Measurements from ENCODE around the gene EVA1B. TPM values are rescaled to one million over a fixed set of nuclear protein-coding genes. Genes with fewer than 3 reads are reported as not detected.
A peak's percentile ranks its signal among the peaks of the same experiment; 100 is the strongest.

Gene EVA1B
- total RNA-seq, 1 experiment from 2014 or later: 12.4 TPM

GRCh38 chr1:36365381-36365780 is 41.9 kb upstream of the EVA1B start:
- Histone ChIP-seq H3K9me2 (ENCODE audit: insufficient read depth) (no peaks in the 10 kb centered on the region), H3K9me3 (ENCODE audit: insufficient read depth, low read depth) (no peaks in the 10 kb centered on the region), H3K27me3 (ENCODE audit: insufficient read depth, low read depth) (no peaks in the 10 kb centered on the region), H4K20me1 (ENCODE audit: insufficient read depth) (peaks cover 18% of the 10 kb centered on the region), H3K4me2 (no peak overlapping the region), H3K4me1 (replicated peaks; ENCODE audit: insufficient read depth) (peaks cover 14% of the 10 kb centered on the region; the same call in 1 of the 2 replicates), H3K4me3 (no peak overlapping the region), H3K36me3 (ENCODE audit: low read depth) (peaks cover 20% of the 10 kb centered on the region; the same call in 1 of the 2 replicates), H3K79me2 (ENCODE audit: low read depth) (peaks cover 57% of the 10 kb centered on the region), H3F3A (ENCODE audit: insufficient read depth, low read depth) (peaks cover 36% of the 10 kb centered on the region), H2AFZ (no peak overlapping the region), H3K27ac (no peak overlapping the region)
- no peak for DNase-seq
- ChIA-PET CTCF (interaction anchor here (1.0 kb wide), 1 partner anchor 23 kb away, joined by 5 read pairs; no protein-coding TSS in a partner anchor), POLR2A (ENCODE audit: unreplicated experiment) (no interaction called here)
- TF ChIP-seq EZH2 (IDR thresholded peaks at IDR 0.05; ENCODE audit: low read depth): no peak
- no peak for TF ChIP-seq CTCF (conservative IDR thresholded peaks at IDR 0.05)
- no TSS peak for BruUV-seq (replicated peaks)
- intact Hi-C loops (cut with micrococcal nuclease; ENCODE audit: unreplicated experiment): no loop called here

GRCh38 chr1:36359911-36360550 is 36.6 kb upstream of the EVA1B start:
- H3K9me2 ChIP-seq (ENCODE audit: insufficient read depth): no peaks in the 10 kb centered on the region
- no peak overlapping the region for H3K4me2 ChIP-seq
- peaks cover 20% of the 10 kb centered on the region; the same call in 1 of the 2 replicates for H3K36me3 ChIP-seq (ENCODE audit: low read depth)
- no TSS peak for BruUV-seq (replicated peaks)
- H3K27ac ChIP-seq: peak overlapping the region; percentile 38
- intact Hi-C loops (cut with micrococcal nuclease; ENCODE audit: unreplicated experiment): loop anchor here (10.0 kb wide), 1 partner anchor 1335 kb away; the partner anchor contains the start of gene CDCA8
- no peak overlapping the region for H2AFZ ChIP-seq
- peaks cover 18% of the 10 kb centered on the region for H3K4me1 ChIP-seq (replicated peaks; ENCODE audit: insufficient read depth)
- ChIA-PET CTCF (interaction anchor here (0.6 to 1.4 kb wide), 3 partner anchors 8 to 17 kb away, joined by 3 to 5 read pairs (median 4); no protein-coding TSS in a partner anchor), POLR2A (ENCODE audit: unreplicated experiment) (no interaction called here)
- TF ChIP-seq CTCF (conservative IDR thresholded peaks at IDR 0.05) (no peak), EZH2 (IDR thresholded peaks at IDR 0.05; ENCODE audit: low read depth) (no peak)
- DNase-seq: peak; percentile 59 to 93
- H3K27me3 ChIP-seq (ENCODE audit: insufficient read depth, low read depth): no peaks in the 10 kb centered on the region
- no peaks in the 10 kb centered on the region for H3K9me3 ChIP-seq (ENCODE audit: insufficient read depth, low read depth)
- H4K20me1 ChIP-seq (ENCODE audit: insufficient read depth): peaks cover 6% of the 10 kb centered on the region
- H3K4me3 ChIP-seq: no peak overlapping the region
- H3F3A ChIP-seq (ENCODE audit: insufficient read depth, low read depth): peaks cover 34% of the 10 kb centered on the region
- peaks cover 22% of the 10 kb centered on the region for H3K79me2 ChIP-seq (ENCODE audit: low read depth)

- Histone ChIP-seq H3F3A (ENCODE audit: insufficient read depth, low read depth) (peaks cover 36% of the 10 kb centered on the region), H3K79me2 (ENCODE audit: low read depth) (peaks cover 21% of the 10 kb centered on the region; the same call in 1 of the 2 replicates), H3K4me1 (replicated peaks; ENCODE audit: insufficient read depth) (peaks cover 24% of the 10 kb centered on the region), H2AFZ (no peak overlapping the region), H3K9me3 (ENCODE audit: insufficient read depth, low read depth) (no peaks in the 10 kb centered on the region), H3K36me3 (ENCODE audit: low read depth) (peaks cover 20% of the 10 kb centered on the region; the same call in 1 of the 2 replicates), H3K27me3 (ENCODE audit: insufficient read depth, low read depth) (no peaks in the 10 kb centered on the region), H3K27ac (peak overlapping the region; percentile 38; the same call in 1 of the 2 replicates), H3K4me3 (no peak overlapping the region), H3K4me2 (no peak overlapping the region), H4K20me1 (ENCODE audit: insufficient read depth) (peaks cover 3% of the 10 kb centered on the region), H3K9me2 (ENCODE audit: insufficient read depth) (no peaks in the 10 kb centered on the region)
- TF ChIP-seq CTCF (conservative IDR thresholded peaks at IDR 0.05) (no peak), EZH2 (IDR thresholded peaks at IDR 0.05; ENCODE audit: low read depth) (no peak)
- no peak for DNase-seq
- ChIA-PET CTCF (interaction anchor here (0.6 kb wide), 1 partner anchor 16 kb away, joined by 3 read pairs; no protein-coding TSS in a partner anchor), POLR2A (ENCODE audit: unreplicated experiment) (no interaction called here)
- BruUV-seq (replicated peaks): no TSS peak
- intact Hi-C loops (cut with micrococcal nuclease; ENCODE audit: unreplicated experiment): loop anchor here (10.0 kb wide), 1 partner anchor 1335 kb away; the partner anchor contains the start of gene CDCA8
Observed at GRCh38 chr1:36359383-36359782, 35.9 kb upstream of the EVA1B start.
